A549 (cell line): ENCODE measurements around the gene FUT3.

ENCODE experiments used
- CBX2 ChIP-seq: fragments of 200-600 bp; sonication (generic); IDR thresholded peaks from 2 replicates; pipeline ENCODE4 v1.6.1; 2016; ENCODE audit warnings: low read depth, mild to moderate bottlenecking, borderline replicate concordance
- CTCF ChIP-seq: fragments of >200 bp; sonication (Bioruptor Twin); formaldehyde crosslinking; IDR thresholded peaks from 3 replicates; pipeline ENCODE4 v1.5.1; 2016
- HOXA7 ChIP-seq: fragments of 250-450 bp; sonication (Bioruptor Pico); IDR thresholded peaks from 2 replicates; pipeline ENCODE4 v1.5.0; 2020; ENCODE audit warnings: mild to moderate bottlenecking, moderate library complexity
- MAFK ChIP-seq: fragments of 450-650 bp; IDR thresholded peaks from 2 replicates; pipeline ENCODE4 v1.6.1; 2014; ENCODE audit not compliant: partially characterized antibody
- MAX ChIP-seq: IDR thresholded peaks from 2 replicates; pipeline ENCODE4 v1.6.1; 2012
- PBX3 ChIP-seq: IDR thresholded peaks from 2 replicates; pipeline ENCODE4 v1.6.1; 2012
- POLR2A ChIP-seq: IDR thresholded peaks from 2 replicates; pipeline ENCODE4 v1.6.1; 2012; ENCODE audit warnings: mild to moderate bottlenecking, low read length
- USF2 ChIP-seq: fragments of 450-650 bp; IDR thresholded peaks from 2 replicates; pipeline ENCODE4 v1.6.1; 2014; ENCODE audit warnings: antibody characterized with exemption

- TF ChIP-seq POLR2A (no peak), CTCF (no peak), CBX2 (no peak), MAFK (no peak), USF2 (no peak), MAX (no peak), PBX3 (no peak), HOXA7 (CRISPR knock-in tag) (no peak)
Measured at GRCh38 chr19:5870986-5871394, 19.7 kb upstream of the FUT3 start.
